ENCODE measurements around the gene KLF1. TPM values are rescaled to one million over a fixed set of nuclear protein-coding genes. Genes with fewer than 3 reads are reported as not detected.
A peak's percentile ranks its signal among the peaks of the same experiment; 100 is the strongest.

Gene KLF1
- total and polyA plus RNA-seq, 2 of the 8 experiments (the other 6 are each of a cell fraction or from before 2014, with no cell fraction given), result 0.84 to 0.91 TPM

- no peak for TF ChIP-seq KDM1A (IDR thresholded peaks at IDR 0.05; ENCODE audit: borderline replicate concordance, low read length)
- TF ChIP-seq PHF8 (conservative IDR thresholded peaks at IDR 0.05; ENCODE audit: low read depth, low read length), result no peak
- 0 out of 2 replicates have a peak, but pooled peaks have one; percentile 15 for TF ChIP-seq TAF1 (IDR thresholded peaks at IDR 0.05; ENCODE audit: low read depth, low read length)
- TF ChIP-seq POLR2AphosphoS5 (IDR thresholded peaks at IDR 0.05; ENCODE audit: low read depth, low read length), result no peak
- TF ChIP-seq POU5F1 (IDR thresholded peaks at IDR 0.05; ENCODE audit: low read depth, low read length), result no peak
- peak in 1 of 2 experiments; percentile 45; a peak in 1 of 3 replicates for TF ChIP-seq POLR2A (IDR thresholded peaks at IDR 0.05; ENCODE audit: control extremely low read depth in 1 of 2, low read depth in 2 of 2, low read length in 2 of 2)
- TF ChIP-seq CHD2 (IDR thresholded peaks at IDR 0.05; ENCODE audit: low read length), result no peak
- TF ChIP-seq SP1 (IDR thresholded peaks at IDR 0.05; ENCODE audit: low read depth, low read length), result no peak
- peak; percentile 62 for TF ChIP-seq MAX (IDR thresholded peaks at IDR 0.05)
- TF ChIP-seq RFX5 (IDR thresholded peaks at IDR 0.05; ENCODE audit: borderline replicate concordance, low read depth, low read length), result 0 out of 2 replicates have a peak, but pooled peaks have one; percentile 2
- TF ChIP-seq TEAD4 (IDR thresholded peaks at IDR 0.05; ENCODE audit: low read depth, low read length), result no peak
- peak; percentile 23; the same call in 1 of the 2 replicates for TF ChIP-seq SP4 (IDR thresholded peaks at IDR 0.05; ENCODE audit: low read length)
Measured at GRCh38 chr19:12841094-12841493, 45.9 kb downstream of the KLF1 start (continued).

Data from H1 (cell line).